ENCODE measurements around the gene TFAP2A.

The TFAP2A gene

DNA sequence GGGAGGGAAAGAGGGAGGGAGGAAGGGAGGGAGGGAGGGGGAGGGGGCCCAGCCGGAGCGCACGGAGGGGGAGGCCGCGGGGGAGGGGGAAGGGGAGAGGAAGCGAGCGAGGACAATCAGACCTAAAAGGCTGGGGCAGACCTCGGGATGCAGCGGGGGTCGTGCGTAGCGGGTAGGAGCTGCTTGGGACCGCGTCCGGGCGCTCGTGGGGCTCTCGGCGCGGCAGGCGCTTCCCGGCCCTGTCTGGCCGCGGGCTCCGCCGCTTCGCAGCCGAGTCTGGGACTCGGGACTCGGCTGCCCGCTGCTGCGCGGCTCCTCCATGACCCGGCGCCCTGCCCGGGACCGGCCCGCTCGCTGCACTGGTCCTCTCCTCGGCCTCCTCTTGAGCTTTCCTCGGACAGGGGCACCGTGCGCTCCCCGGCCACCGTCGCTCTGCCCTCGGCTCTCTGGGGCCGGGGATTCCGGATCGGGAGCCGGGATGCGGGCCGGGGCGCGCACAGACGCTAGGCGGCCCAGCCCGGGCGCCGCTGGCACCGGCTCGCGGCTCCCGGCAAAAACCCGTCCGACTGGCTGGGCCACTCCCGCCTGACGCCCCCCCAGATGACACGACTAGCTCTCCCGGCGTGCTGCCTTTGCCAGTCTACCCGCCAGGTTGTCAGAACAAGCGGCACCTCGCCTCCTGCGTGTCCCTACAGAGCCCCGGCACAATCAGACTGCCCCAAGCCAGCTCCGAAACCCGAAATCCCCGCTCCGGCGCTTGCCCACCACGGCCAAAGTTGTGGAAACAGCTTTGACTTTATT is 2.2 kb downstream of the TFAP2A start:
- DNase-seq: no peak

GRCh38 chr6:10411971-10412460 is 2.9 kb downstream of the TFAP2A start:
- no peak for DNase-seq

GRCh38 chr6:10411131-10411970 is 3.5 kb downstream of the TFAP2A start:
- DNase-seq: no peak

DNA sequence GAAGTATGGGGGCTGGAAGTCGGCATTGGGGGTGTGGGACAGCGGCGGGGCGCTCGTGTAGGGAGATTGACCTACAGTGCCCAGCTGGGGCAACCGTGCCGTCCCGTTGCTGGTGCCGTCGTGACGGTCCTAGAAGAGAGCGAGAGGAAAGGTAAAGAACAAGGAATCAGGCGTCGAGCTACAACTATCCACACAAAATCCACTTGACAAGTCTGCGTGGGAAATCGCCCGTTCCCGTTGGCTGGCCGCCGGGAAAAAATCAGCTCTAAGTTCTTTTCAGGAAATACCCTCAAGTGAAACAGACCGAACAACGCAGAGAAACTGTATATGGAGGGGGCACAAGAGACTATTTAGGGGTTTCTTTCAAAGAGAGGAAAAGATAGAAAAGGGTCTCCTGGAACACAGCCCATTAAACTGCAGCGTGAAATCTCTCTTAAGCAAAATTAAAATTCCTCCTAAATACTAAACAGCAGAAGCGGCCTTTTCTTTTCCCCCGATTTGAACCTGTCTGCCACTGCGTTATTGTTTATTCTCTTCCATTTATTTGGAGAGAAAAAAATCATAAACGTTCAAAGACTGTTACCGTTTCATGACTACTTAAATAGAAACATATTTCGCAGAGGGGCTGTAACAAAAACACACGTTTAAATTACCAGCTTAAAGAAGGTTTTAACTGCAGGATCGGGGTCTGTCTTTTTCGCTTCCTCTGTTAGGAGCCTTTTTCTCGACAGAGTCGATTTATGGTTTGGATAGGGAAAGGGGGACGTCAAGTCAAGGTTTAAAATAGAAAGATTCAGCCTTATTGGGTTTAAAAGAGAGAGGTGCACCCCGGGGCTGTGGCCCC is 4.4 kb downstream of the TFAP2A start:
- DNase-seq: no peak

GRCh38 chr6:10409731-10410206 is 5.1 kb downstream of the TFAP2A start:
- DNase-seq: no peak

- no peak for DNase-seq
Measured at GRCh38 chr6:10409233-10409721, 5.6 kb downstream of the TFAP2A start.

DNA sequence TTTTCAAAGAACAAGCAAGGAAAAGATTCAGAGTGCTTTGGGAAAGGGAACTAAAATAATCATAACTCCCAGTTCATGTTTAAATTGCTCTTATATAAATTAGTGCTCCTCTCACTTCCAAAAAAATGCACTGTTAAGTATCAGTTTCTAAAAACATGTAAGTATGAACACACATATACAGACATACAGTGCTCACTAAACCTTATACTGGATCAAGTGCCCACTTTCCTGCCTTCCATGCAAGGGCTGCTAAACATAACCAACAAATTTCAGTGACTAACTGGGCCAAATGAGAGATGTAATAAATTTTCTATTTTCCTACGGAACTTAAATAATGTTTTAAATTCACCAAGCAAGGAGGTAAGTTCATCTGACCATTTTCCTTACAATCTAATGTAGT is 6.4 kb downstream of the TFAP2A start:
- no peak for DNase-seq

DNA sequence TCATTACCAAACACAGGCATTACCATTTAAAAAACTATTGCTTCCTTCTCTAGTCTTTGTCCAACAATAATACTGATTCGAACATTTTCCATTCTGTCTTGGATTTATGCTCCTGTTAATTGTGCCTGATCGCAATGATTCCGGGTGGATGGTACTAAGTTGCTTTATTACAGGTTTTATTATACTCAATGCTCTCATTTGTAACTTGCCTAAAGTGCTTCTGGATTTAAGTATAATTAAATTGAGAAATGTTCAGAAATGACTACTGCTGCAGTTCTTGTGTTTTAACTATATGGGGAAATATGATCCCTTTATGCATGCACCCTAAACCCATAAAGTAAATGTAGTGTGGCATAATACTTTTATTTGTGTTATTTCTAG is 7.2 kb downstream of the TFAP2A start:
- no peak for DNase-seq

- no peak for DNase-seq
Measured at GRCh38 chr6:10407018-10407673, 7.7 kb downstream of the TFAP2A start.

DNA sequence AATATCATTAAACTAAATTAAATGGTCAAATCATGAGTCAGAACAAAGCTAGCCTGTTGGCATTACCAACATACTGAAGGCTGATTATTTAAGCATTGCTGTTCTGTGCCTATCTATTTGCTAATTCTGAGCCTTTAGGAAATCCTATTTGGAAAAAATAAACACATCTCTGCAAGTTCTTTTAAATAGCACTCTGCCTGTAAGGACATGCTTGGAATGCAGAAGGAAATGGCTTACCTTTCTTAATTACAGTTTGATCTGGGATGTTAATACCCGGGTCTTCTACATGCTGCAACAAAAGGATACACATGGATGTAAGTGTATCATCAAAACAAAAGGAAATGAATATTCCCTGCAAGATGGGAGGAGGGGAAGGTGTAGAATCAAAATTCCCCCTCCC is 8.3 kb downstream of the TFAP2A start:
- DNase-seq: no peak

DNA sequence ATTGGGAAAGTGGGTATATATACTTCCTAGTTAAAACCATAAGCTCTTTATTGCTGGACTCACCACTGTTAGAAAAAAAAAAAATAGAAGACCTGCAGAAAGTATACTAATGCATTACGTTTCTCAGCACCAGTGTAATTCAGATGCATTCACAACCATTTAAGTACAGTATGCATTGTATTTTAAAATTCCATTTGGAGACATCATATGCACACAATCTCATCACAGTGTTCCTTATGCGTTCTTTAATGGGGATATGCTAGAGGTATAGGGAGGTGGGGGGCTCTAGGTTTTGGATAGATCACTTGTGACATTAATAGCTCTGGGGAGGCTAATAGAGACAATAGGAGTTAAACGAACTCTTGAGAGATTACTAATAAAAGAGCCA is 9.4 kb downstream of the TFAP2A start:
- no peak for DNase-seq

DNA sequence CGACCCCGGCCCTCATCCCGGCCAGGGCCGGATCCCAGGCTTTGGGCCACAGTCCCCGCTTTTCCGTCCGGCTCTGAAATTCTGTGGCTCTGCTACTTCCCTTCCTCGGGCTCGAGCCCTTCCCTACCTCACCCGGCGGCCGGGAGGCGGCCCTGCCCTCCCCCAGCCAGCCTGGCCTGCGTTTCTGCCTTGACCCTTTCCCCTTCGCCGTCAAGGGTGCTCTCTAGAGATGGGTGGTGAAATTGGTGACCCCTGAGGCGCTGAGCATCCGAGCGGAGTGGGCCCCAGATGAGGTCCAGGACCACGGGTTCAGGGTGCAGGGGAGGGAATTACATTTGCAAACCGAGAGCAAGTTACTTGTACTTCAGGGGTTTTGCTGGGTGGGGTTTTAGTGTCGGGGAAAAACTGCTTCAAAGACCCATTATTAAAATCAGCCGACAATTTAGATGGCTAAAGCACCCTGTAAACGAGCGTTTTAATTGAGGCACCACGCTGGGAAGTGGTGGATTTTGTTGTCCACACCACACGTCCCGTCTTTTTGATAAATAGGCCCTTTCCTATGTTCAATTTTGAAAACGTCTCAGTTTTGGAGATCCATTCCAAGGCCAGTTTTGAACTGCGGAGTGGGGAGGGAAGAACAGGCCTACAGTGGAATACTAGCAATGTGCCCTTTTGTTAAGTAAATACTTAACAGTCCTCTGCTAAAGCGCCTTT is 9.9 kb downstream of the TFAP2A start:
- DNase-seq: no peak

DNA sequence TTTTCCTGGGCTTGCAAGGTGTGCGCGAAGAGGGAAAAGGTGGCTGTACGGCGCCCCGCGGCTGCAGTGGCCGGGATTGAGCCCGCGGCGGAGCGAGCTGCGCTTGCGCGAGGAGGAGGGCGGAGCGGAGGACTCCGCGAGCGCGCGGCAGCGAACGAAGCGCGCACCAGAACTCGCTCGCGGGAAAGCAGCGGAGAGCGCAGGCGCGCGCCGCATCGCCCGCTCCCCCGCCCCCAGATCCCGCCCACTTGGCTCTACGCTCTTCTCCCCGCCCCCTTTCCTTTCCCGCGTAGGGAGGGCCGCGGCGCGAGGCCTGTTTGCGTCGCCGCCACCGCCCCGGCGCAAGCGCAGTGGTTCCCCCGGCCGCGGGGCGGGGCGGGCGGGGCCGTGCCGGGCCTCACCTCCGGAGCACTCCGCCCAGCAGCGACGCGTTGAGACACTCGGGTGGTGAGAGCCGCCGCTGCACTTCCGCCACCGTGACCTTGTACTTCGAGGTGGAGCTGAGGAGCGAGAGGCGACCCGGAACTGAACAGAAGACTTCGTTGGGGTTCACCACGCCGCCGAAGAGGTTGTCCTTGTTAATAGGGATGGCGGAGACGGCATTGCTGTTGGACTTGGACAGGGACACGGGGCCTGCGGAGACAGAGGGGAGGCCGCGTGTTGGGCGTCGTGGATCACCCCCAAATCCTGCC is 10.6 kb downstream of the TFAP2A start:
- peak; percentile 80 for DNase-seq

- no peak for DNase-seq
Measured at GRCh38 chr6:10403385-10404106, 11.3 kb downstream of the TFAP2A start.

GRCh38 chr6:10402648-10403311 is 12.1 kb downstream of the TFAP2A start:
- DNase-seq: no peak

DNA sequence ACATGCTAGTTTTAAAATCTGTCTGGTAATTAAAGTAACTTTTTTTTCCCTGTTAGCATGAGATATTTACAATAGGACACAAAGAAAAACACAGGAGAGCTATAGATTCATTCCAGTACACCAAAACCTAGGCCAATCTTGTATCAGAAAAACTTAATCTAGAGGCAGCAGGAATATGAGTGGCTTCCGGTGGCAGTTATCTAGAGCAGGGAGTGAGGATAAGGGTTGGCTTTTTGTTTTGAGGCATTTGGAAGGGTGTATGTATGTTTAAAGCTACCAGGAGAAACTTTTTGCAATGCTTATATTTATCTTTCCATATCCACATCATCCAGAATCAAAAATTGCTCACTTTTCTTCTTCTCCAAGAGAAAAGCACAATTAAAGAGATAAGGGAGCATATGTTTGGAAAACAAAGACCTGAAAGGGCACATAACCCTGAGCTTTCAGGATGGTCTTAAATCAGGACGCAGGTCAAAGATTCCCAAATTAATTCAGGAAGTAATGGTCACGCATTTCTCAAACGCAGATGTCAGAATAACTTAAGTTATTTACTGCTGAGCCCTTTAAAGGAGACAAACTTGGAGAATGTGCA is 13.1 kb downstream of the TFAP2A start:
- DNase-seq: no peak

DNA sequence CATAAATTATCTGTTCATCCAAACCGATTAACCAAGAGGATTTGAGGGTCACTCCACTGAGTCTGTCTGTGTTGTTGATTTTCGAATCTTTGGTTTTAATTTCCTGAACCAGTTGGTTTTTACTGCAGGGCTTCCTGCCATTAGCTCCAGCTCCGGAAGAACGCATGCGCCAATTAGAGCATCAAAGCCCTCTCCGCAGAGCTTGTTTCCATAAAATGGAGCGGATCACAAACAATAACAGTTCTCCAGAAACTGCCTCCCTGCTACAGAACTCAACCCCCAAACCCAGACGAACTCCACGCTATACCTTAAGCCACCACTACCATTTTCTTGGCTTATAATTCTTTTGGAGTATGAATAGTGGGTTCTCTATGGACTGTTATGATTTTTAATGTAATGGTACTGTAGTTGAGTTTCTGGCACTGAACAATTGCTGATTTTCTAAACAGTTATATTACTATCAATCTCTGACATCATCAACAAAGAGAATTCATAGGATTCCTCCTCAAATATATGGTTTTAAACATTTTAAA is 13.8 kb downstream of the TFAP2A start:
- no peak for DNase-seq

DNA sequence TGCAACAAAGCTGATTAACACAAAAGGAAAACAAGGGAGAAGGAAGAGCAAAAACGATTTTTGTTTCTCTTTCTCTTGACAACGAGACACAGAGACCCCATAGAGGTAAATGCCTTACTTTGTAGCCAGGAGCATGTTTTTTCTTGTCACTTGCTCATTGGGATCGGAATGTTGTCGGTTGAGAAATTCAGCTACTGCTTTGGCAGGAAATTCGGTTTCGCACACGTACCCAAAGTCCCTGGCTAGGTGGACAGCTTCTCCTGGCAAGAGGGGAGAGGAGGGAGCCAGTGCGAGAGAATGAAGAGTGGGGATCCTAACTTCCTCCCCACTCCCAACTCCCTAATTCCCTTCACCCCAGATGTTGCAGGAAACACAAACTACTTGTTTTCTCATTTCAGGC is 14.5 kb downstream of the TFAP2A start:
- no peak for DNase-seq

GRCh38 chr6:10399451-10399850 is 15.4 kb downstream of the TFAP2A start:
- DNase-seq: no peak

All from SIG-M5 (cell line).